GM18861 (cell line): ENCODE data around the gene TCEA3.

Experiments
- ATAC-seq: cut with Tn5 transposase; IDR thresholded peaks from one replicate; pipeline ENCODE4 v1.9.1; 2021; ENCODE audit not compliant: unreplicated experiment

The TCEA3 gene

GRCh38 chr1:23369335-23370013, 55.1 kb downstream of the TCEA3 start, which contains the start of gene ZNF436:
ZNF436 (minus strand) TSS chr1:23369836; CDS start chr1:23368005, 1,831 bp downstream.
- no peak for ATAC-seq

GRCh38 chr1:23368562-23369334, 55.8 kb downstream of the TCEA3 start:
- peak; percentile 52 for ATAC-seq

- ATAC-seq: peak; percentile 85
Observed at GRCh38 chr1:23367791-23368561, 56.6 kb downstream of the TCEA3 start.

GRCh38 chr1:23367451-23367790, 57.1 kb downstream of the TCEA3 start:
- no peak for ATAC-seq

GRCh38 chr1:23366598-23366997, 58.0 kb downstream of the TCEA3 start:
- no peak for ATAC-seq

- no peak for ATAC-seq
Observed at GRCh38 chr1:23366146-23366545, 58.4 kb downstream of the TCEA3 start.

GRCh38 chr1:23362218-23362713, 62.3 kb downstream of the TCEA3 start:
- ATAC-seq: no peak

- ATAC-seq: no peak
Observed at GRCh38 chr1:23358310-23358875, 66.2 kb downstream of the TCEA3 start.

GRCh38 chr1:23357138-23357908, 67.2 kb downstream of the TCEA3 start:
- ATAC-seq: no peak

DNA sequence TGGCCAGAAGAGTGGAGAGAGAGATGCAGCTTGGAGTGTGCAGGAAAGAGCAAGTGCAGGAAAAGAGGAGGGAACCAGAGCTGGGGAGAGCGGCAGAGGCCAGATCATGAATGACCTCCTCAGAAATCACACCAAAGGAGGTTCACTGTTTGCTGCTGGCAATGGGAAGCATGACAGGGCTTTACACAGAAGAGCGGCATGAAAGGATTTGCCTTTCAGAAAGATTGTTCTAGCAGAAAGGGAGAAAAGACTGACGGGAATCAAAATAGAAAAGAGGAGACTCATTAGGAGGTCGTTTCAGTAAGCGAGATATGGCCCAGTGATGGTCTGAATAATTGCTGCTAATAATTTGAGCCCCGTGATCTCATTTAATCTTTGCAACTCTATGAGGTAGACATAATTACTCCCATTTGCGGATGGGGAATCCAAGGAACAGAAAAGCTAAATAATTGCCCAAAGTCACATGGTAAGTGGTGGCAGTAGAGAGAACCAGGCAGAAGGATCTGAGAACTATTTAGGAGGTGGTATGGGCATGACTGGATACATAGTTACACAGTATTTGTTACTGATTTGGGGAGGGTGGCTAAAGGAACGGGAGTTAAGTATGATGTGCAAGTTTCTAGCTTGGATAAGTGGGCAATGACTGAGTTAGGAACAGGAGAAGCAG, 67.9 kb downstream of the TCEA3 start:
- no peak for ATAC-seq

- ATAC-seq: no peak
Observed at GRCh38 chr1:23354245-23354644, 70.3 kb downstream of the TCEA3 start.

DNA sequence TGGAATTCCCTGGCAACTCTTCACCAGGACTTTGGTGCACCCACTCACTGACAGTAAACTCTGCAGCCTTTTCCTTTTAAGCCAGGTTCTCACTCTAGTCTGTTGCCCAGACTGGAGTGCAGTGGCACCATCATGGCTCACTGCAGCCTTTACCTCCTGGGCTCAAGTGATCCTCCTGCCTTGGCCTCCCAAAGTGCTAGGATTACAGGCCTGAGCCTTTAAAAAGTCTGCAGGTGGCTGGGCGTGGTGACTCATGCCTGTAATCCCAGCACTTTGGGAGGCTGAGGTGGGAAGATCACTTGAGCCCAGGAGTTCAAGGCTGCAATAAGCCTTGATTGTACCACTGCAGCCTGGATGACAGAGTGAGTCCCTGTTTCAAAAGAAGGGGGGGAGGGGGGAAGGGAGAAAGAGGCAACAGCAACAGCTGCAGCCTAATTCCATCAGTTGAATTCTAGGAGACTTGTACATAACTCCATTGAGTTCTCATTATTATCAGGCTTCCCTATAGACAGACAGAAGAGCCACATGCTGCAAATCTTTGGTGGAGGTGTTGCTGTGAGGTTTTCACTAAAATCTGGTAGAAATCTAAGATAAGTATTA, 72.4 kb downstream of the TCEA3 start:
- ATAC-seq: no peak

- ATAC-seq: no peak
Observed at GRCh38 chr1:23345920-23346319, 78.6 kb downstream of the TCEA3 start.

DNA sequence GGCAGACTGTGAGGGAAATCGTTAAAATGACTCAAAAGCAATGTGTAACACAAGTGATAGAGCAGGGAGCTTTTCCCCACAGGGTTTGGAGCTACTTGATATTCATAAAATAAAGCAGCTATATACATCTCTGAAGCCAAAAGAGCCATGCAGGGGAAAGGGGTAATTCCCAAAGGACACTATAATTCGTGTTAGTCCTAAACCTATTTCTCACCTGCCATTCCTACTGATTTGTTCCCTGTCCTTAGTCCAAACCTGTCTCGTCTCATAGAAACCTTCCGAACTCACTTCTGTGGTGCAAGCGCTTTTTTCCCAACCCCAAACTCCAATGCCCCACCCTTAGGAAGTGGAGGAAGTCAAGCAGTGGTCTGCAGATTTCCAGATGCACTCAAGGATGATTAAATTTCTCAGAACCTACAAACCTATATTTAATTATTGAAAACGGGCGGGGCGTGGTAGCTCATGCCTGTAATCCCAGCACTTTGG, 79.5 kb downstream of the TCEA3 start:
- ATAC-seq: no peak

- peak; percentile 89 for ATAC-seq
Observed at GRCh38 chr1:23344111-23344986, 80.2 kb downstream of the TCEA3 start, which contains the start of gene HNRNPR. HNRNPR (minus strand) TSS chr1:23344284; CDS start chr1:23341008, 3,276 bp downstream.

GRCh38 chr1:23343221-23344110, 81.1 kb downstream of the TCEA3 start:
- no peak for ATAC-seq
